Muscle layer of colon (tissue), 2 donors: ENCODE results near the gene SKOR2.
"Not testable (repeated sequence)": the region's sequence is repeated elsewhere in the genome, so short reads cannot be mapped to it uniquely, and the experiment has no call there.

Experiments
- H3K27ac ChIP-seq: one replicate; pipeline ENCODE4 v1.7.0; 2013; ENCODE audit warnings: low read depth, mild to moderate bottlenecking, low read length, moderate library complexity
- H3K27me3 ChIP-seq, 2 donors: one replicate each; pipeline ENCODE4 v1.7.0; 2013; ENCODE audit warnings: low read length in 2 of 2, mild to moderate bottlenecking in 2 of 2; ENCODE audit not compliant: insufficient read depth in 2 of 2, control insufficient read depth in 1 of 2
- H3K36me3 ChIP-seq: one replicate; pipeline ENCODE4 v1.7.0; 2013; ENCODE audit warnings: mild to moderate bottlenecking, low read length; ENCODE audit not compliant: insufficient read depth
- H3K4me1 ChIP-seq: one replicate; pipeline ENCODE4 v1.7.0; 2013; ENCODE audit warnings: mild to moderate bottlenecking, low read length; ENCODE audit not compliant: insufficient read depth
- H3K4me3 ChIP-seq, 2 donors: one replicate each; pipeline ENCODE4 v1.7.0; 2013; ENCODE audit warnings: low read length in 2 of 2, low read depth in 1 of 2, mild to moderate bottlenecking in 1 of 2, moderate library complexity in 1 of 2
- H3K9ac ChIP-seq: one replicate; pipeline ENCODE4 v1.7.0; 2013; ENCODE audit warnings: low read length
- H3K9me3 ChIP-seq: one replicate; pipeline ENCODE4 v1.7.0; 2013; ENCODE audit warnings: mild to moderate bottlenecking, low read length
- donor health status: abdominal sarcoma.
- donor health status: Adenocarcinoma of cecum.

Gene SKOR2

GRCh38 chr18:47158404-47158803 is 93.1 kb downstream of the SKOR2 start:
- not testable (repeated sequence) for H3K4me1 ChIP-seq, H3K9ac ChIP-seq, H3K4me3 ChIP-seq, H3K27ac ChIP-seq, H3K9me3 ChIP-seq, H3K27me3 ChIP-seq
- H3K36me3 ChIP-seq, result peaks cover 13% of the 10 kb centered on the region
